ENCODE results near the gene MKLN1. TPM values are rescaled to one million over a fixed set of nuclear protein-coding genes. Genes with fewer than 3 reads are reported as not detected.

MKLN1 gene
- total RNA-seq, 1 experiment from 2014 or later, result 34.3 TPM

GRCh38 chr7:131517218-131517923 lies 189.7 kb downstream of the MKLN1 start:
- Histone ChIP-seq H2BK15ac (ENCODE audit: low read depth, low read length) (no peak overlapping the region), H3K23ac (ENCODE audit: insufficient read length, low read depth, low read length) (no peak overlapping the region), H3K79me1 (ENCODE audit: insufficient read depth, low read depth, low read length, poor library complexity, severe bottlenecking) (peaks cover 3% of the 10 kb centered on the region), H2AK5ac (ENCODE audit: insufficient read length, low read length) (no peak overlapping the region), H4K20me1 (ENCODE audit: control insufficient read depth, insufficient read depth, insufficient read length) (no peaks in the 10 kb centered on the region), H3T11ph (ENCODE audit: low read length) (no peak overlapping the region), H3K18ac (ENCODE audit: insufficient read length, low read depth, low read length) (no peak overlapping the region), H3K4me1 (ENCODE audit: insufficient read depth, low read length) (peaks cover 11% of the 10 kb centered on the region; the same call in 1 of the 2 replicates), H3K4me2 (ENCODE audit: insufficient read depth, insufficient read length, low read length) (no peak overlapping the region), H3K56ac (ENCODE audit: insufficient read length, low read depth, low read length) (no peak overlapping the region), H4K5ac (ENCODE audit: insufficient read length, low read depth, low read length) (no peak overlapping the region), H3K9ac (ENCODE audit: extremely low read depth, insufficient read length, low read length) (no peak overlapping the region), H3K27me3 (ENCODE audit: insufficient read depth, low read length) (no peaks in the 10 kb centered on the region), H3K14ac (ENCODE audit: insufficient read depth, low read length) (no peak overlapping the region), H3K79me2 (ENCODE audit: insufficient read depth, low read length) (peaks cover 76% of the 10 kb centered on the region), H3K27ac (ENCODE audit: insufficient read length, low read depth, low read length) (no peak overlapping the region), H3K9me3 (ENCODE audit: control insufficient read depth, low read depth, low read length) (no peaks in the 10 kb centered on the region), H3K23me2 (ENCODE audit: insufficient read length, low read depth, low read length, poor library complexity, severe bottlenecking) (no peaks in the 10 kb centered on the region), H2BK12ac (ENCODE audit: insufficient read length, low read depth, low read length) (no peak overlapping the region), H4K91ac (ENCODE audit: insufficient read length, low read depth, low read length) (no peak overlapping the region), H2BK5ac (ENCODE audit: insufficient read length, low read length) (no peak overlapping the region), H3K4ac (ENCODE audit: low read depth, low read length) (no peak overlapping the region), H2BK20ac (ENCODE audit: low read depth, low read length, poor library complexity, severe bottlenecking) (no peak overlapping the region), H2AFZ (ENCODE audit: low read length) (no peak overlapping the region), H4K8ac (replicated peaks; ENCODE audit: insufficient read length, low read depth, low read length) (no peak overlapping the region), H2BK120ac (ENCODE audit: low read depth, low read length, poor library complexity, severe bottlenecking) (no peak overlapping the region)
- peak overlapping the region; percentile 23 to 96 (median 81); a peak in 5 of 7 replicates for H3K27ac Mint-ChIP-seq
- DNase-seq, result no peak
- WGBS (ENCODE audit: extremely low coverage, insufficient read length, low lambda C conversion rate), result no CpG with 5 or more reads among the region's 19 CpGs
- peaks cover 65 to 85% of the 10 kb centered on the region in 2 experiments for H3K4me1 Mint-ChIP-seq
- peaks cover 12 to 53% (median 49%) of the 10 kb centered on the region in 3 experiments for H3K36me3 Mint-ChIP-seq (ENCODE audit: insufficient read depth in 1 of 3, low read depth in 3 of 3)
- H3K9me3 Mint-ChIP-seq, result no peaks in the 10 kb centered on the region; a peak in 1 of 5 replicates
- H3K27me3 Mint-ChIP-seq (ENCODE audit: low read depth), result no peaks in the 10 kb centered on the region; the same call in 1 of the 2 replicates
- no peak for TF ChIP-seq CTCF (conservative IDR thresholded peaks at IDR 0.05)
- H3K4me3 Mint-ChIP-seq, result no peak overlapping the region
